RKO (cell line): ENCODE results near the gene CUX1.
"Not testable (repeated sequence)": the region's sequence is repeated elsewhere in the genome, so short reads cannot be mapped to it uniquely, and the experiment has no call there.

Experiments used
- DNase-seq: peaks from one replicate; pipeline ENCODE4 v3.0.0-alpha.2; 2016; ENCODE audit warnings: low spot score

CUX1 gene

DNA sequence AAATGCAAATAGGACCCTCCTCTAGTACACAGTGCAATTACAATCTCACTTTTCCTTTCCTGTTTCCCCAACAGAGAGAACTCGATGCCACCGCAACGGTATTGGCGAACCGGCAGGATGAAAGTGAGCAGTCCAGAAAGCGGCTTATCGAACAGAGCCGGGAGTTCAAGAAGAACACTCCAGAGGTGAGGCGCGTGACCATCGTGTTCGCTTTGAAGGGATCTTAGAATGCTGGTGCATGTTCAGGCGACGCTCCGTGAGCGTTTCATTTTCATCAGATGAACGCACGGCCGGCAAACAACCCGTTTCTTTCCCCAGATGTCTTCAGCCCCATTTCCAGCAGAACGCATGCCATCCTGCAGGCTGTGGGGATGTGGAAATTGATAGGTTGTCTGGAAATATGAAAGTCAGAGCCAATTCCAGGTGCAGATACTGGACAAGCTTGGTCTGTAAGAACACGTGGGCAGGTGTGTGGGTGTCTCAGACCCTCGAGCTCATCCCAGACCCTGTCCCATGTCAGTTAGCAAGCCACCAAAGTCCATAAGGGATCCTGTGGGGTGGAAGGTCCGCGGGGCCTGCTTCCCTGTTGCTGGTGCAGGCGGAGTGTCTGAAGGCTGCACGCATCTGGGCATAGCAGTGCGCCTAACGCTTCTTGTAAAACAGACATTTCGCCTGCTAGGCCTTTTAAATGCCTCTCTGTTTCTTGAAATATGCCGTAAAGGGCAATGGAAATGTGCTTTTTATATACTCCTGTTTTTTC is 98.8 kb downstream of the CUX1 start:
- no peak for DNase-seq

- no peak for DNase-seq
Measured at GRCh38 chr7:101916876-101917275, 99.5 kb downstream of the CUX1 start.

- DNase-seq, result no peak
Measured at GRCh38 chr7:101917566-101917965, 100.1 kb downstream of the CUX1 start.

DNA sequence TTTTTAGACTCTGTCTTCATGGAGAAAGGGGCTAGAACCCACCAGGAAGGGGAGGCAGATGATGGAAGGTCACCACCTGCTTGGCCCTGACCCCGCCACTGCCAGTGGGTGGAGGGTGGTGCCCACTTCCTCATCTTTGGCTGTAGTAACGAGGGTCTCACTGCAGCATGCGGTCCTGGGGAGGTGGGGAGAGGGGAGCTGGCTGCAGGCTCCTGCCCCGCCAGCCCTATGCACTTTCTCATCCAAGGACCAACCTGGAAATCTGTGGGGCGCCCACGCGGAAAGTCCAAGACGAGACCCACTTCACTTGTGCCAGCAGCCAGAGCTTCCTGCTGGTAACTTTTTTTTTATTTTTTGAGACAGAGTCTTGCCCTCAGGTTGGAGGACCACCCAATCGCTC is 101.0 kb downstream of the CUX1 start:
- DNase-seq, result no peak

GRCh38 chr7:101919363-101920115 is 102.1 kb downstream of the CUX1 start:
- no peak for DNase-seq

GRCh38 chr7:101921061-101921460 is 103.6 kb downstream of the CUX1 start:
- no peak for DNase-seq

GRCh38 chr7:101921546-101922489 is 104.4 kb downstream of the CUX1 start:
- not testable (repeated sequence) for DNase-seq

GRCh38 chr7:101922631-101923601 is 105.5 kb downstream of the CUX1 start:
- DNase-seq, result no peak

GRCh38 chr7:101923602-101923985 is 106.2 kb downstream of the CUX1 start:
- no peak for DNase-seq

DNA sequence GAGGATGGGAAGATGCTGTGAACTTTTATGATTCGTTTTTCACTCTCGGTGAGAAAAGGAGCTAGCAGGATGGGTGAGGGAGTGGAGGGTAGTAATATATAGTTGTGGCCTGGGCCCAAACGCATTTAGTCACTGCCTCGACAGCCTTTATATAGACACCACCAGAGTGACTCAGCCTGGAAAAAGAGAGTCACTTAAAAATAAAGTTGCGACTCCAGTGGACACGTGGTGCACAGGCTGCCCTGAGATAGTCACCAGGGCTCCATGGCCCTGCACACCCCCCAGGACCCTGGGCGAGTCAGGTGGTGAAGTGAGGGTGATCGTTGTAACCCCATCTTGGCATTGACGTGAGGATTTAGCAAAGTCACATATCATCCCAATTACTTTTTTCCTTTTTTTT is 106.7 kb downstream of the CUX1 start:
- DNase-seq, result peak; percentile 77

DNA sequence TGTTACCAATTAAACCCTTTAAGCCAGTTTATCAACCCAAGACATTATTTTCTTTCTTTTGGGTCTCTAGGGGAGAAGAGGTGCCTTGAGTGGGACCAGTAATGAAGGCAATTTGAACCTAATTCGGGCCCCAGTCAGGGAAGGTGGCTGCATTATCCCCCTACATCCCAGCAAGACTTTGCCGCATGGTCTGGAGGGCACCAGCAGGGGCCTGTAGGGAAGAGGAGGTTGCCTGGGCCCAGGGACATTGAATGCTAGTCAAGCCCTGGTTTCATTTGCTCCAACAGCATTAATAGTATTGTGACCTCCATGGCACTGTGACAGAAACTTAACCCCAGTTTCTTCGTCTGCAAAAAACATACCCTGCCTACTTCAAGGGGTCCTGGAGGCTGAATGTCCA is 108.8 kb downstream of the CUX1 start:
- no peak for DNase-seq

GRCh38 chr7:101927389-101927788 is 110.0 kb downstream of the CUX1 start:
- DNase-seq, result no peak

GRCh38 chr7:101927802-101928201 is 110.4 kb downstream of the CUX1 start:
- no peak for DNase-seq

GRCh38 chr7:101929256-101929655 is 111.8 kb downstream of the CUX1 start:
- no peak for DNase-seq

DNA sequence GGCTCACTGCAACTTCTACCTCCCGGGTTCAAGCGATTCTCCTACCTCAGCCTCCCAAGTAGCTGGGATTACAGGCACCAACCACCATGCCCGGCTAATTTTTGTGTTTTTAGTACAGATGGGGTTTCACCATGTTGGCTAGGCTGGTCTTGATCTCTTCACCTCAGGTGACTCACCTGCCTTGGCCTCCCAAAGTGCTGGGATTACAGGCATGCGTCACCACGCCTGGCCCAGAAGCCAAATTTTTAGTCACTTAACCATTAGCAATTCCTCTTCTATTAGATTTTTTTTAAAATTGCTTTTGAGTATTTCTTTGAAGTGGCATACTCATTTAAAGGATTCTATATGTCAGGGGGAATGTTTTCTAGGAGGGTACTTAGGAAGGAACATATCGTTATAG is 112.5 kb downstream of the CUX1 start:
- not testable (repeated sequence) for DNase-seq

DNA sequence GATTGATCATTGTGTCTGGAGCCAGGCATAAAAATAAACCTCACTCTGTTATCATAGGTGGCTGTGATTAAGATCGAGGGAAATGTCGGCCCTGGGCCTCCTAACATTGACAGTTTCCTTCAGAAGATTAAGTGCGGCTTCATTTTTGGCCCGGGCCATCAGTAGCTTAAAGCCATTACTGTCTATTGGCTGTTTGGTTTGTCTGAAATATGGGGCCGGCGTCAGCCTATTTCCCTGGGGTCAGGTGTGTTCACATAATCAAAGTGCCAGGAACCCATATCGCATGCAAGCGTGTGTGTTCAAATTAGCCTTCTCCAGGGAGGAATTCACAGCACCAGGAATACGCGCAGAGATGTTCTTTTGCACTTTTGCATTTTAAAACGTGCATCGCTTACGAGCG is 114.7 kb downstream of the CUX1 start:
- DNase-seq, result no peak

GRCh38 chr7:101933028-101933427 is 115.6 kb downstream of the CUX1 start:
- no peak for DNase-seq

- DNase-seq, result no peak
Measured at GRCh38 chr7:101933688-101934121, 116.3 kb downstream of the CUX1 start.

DNA sequence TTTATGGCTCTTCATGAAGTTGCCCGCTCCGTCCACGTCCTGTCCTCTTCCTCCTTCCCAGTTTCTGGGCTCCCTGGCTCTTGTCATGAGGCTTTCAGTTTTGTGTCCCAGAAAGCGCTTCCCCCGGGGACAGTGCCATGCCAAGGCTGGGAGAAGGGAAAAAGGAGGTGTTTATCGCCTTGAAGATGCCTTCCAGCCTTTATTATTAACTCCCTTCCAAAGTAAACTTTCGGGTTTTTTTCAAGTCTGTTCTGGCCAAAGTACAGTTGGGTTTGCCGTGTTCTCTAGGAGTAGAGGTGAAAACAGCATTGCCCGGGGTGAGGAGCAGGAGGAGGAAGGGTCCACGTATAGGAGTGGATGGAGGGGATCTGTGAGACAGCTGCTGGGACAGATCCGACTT is 117.2 kb downstream of the CUX1 start:
- DNase-seq, result no peak

DNA sequence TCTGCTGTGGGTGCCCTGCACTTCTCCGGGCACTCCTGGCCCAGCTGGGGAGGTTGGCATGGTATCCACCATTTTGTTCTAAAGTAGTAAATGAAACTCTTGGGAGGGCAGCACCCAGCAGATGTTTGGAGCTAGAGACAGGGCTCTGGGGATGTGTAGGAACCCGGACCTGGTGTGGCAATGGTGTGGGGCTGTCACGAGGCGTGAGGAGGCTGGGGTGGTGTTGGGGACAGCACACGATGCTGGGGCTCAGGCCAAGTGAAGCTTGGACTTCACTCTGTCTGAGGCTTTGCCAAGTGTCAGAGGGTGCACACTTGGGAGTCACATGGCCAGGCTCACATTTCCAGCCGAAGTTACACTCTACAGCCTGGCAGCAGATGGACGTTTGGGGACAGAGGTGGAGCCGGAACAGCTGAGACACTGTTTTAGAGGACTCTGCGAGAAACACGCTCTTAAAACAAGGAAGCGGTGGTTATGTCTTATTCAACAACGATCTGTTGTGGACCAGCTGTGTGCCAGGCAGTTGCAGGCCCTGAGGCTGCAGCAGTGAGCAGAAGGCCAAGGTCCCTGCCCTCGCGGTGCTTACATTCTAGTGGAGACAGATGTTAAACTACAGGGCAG is 118.2 kb downstream of the CUX1 start:
- DNase-seq, result no peak

GRCh38 chr7:101936223-101936610 is 118.8 kb downstream of the CUX1 start:
- no peak for DNase-seq
